Stomach (tissue), 4 donors: Measurements from ENCODE around the gene HS3ST6.

ENCODE experiments used
- EP300 ChIP-seq: sonication (generic); formaldehyde crosslinking; IDR thresholded peaks from one replicate; pipeline ENCODE4 v1.6.1; 2017; ENCODE audit warnings: antibody characterized with exemption
- POLR2AphosphoS5 ChIP-seq, 3 donors: sonication (generic); formaldehyde crosslinking; IDR thresholded peaks; one replicate each; pipeline ENCODE4 v1.6.1; 2016; ENCODE audit warnings: antibody characterized with exemption in 3 of 3
- TF ChIP-seq, protein P1 (sequence below), 7 experiments: fragments of 450-650 bp in 4 of 7; fragments of 200-600 bp in 3 of 7; sonication (generic) in 3 of 7; IDR thresholded peaks; one replicate each; pipeline ENCODE4 v1.5.1; 2016 to 2019; ENCODE audit warnings: antibody characterized with exemption in 7 of 7, control low read depth in 2 of 7, mild to moderate bottlenecking in 1 of 7

- TF ChIP-seq, protein P1, sequence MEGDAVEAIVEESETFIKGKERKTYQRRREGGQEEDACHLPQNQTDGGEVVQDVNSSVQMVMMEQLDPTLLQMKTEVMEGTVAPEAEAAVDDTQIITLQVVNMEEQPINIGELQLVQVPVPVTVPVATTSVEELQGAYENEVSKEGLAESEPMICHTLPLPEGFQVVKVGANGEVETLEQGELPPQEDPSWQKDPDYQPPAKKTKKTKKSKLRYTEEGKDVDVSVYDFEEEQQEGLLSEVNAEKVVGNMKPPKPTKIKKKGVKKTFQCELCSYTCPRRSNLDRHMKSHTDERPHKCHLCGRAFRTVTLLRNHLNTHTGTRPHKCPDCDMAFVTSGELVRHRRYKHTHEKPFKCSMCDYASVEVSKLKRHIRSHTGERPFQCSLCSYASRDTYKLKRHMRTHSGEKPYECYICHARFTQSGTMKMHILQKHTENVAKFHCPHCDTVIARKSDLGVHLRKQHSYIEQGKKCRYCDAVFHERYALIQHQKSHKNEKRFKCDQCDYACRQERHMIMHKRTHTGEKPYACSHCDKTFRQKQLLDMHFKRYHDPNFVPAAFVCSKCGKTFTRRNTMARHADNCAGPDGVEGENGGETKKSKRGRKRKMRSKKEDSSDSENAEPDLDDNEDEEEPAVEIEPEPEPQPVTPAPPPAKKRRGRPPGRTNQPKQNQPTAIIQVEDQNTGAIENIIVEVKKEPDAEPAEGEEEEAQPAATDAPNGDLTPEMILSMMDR (IDR thresholded peaks at IDR 0.05): no peak
- TF ChIP-seq POLR2AphosphoS5 (IDR thresholded peaks at IDR 0.05): no peak
- TF ChIP-seq EP300: no peak
Observed at GRCh38 chr16:1947369-1947670, 29.1 kb upstream of the HS3ST6 start.
